ENCODE data around the gene TYK2.

DNA sequence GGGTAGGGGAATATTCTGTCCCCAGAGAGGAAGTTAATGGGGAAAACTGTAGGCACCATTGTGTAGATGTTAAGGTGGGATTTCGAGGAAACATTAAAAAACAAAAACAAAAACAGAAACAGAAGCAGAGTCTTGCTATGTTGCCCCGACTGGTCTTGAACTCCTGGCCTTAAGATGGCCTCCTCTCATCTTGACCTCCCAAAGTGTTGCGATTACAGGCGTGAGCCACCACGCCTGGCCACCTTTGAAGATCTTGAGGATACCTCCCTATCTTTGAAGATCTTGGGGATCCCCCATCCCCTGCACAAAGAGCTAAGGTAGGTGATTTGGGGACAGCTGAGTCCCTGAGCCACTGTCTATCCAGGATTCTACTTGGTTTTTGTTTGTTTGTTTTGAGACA lies 40.4 kb downstream of the TYK2 start:
- TF ChIP-seq, protein P1, sequence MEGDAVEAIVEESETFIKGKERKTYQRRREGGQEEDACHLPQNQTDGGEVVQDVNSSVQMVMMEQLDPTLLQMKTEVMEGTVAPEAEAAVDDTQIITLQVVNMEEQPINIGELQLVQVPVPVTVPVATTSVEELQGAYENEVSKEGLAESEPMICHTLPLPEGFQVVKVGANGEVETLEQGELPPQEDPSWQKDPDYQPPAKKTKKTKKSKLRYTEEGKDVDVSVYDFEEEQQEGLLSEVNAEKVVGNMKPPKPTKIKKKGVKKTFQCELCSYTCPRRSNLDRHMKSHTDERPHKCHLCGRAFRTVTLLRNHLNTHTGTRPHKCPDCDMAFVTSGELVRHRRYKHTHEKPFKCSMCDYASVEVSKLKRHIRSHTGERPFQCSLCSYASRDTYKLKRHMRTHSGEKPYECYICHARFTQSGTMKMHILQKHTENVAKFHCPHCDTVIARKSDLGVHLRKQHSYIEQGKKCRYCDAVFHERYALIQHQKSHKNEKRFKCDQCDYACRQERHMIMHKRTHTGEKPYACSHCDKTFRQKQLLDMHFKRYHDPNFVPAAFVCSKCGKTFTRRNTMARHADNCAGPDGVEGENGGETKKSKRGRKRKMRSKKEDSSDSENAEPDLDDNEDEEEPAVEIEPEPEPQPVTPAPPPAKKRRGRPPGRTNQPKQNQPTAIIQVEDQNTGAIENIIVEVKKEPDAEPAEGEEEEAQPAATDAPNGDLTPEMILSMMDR (IDR thresholded peaks at IDR 0.05): no peak
- no peak for TF ChIP-seq POLR2A (IDR thresholded peaks at IDR 0.05)
